ENCODE measurements around the gene CCDC97.
"Not testable (repeated sequence)": the region's sequence is repeated elsewhere in the genome, so short reads cannot be mapped to it uniquely, and the experiment has no call there.

Gene CCDC97

DNA sequence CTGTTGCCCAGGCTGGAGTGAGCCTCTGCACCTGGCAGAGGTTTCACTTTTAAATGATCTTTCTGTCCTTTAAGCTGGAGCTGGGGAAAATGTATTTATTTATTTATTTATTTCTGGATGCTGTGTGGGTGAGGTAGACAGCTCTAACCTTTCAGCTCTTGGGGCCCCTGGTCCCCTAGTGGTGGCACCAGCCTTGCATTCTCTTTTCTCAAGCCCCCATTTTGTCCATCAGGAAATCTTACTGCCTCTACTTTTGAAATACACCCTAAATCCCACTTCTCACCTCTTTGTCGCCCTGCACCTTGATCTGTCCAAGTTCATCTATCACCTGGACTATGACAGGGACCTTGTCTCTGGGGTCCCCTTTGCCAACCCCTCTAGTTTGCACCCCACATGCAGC lies 56.1 kb downstream of the CCDC97 start:
- DNase-seq = no peak

DNA sequence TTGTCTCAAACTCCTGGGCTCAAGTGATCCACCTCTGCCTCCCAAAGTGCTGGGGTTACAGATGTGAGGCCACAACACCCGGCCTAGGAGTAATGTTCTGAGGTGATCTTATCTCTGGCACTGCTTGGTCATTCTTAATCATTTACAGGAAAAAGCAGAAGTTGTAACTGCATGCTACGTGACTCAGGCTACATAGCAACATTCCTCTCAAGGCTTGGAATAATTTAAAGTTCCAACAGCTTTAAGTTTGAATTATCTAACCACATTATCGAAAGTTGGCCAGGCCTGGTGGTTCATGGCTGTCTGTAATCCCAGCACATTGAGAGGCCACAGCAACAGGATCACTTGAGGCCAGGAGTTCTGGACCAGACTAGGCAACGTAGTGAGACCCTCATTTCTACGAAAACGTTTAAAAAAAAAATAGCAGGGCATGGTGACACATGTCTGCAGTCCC lies 57.9 kb downstream of the CCDC97 start:
- no peak for DNase-seq

DNA sequence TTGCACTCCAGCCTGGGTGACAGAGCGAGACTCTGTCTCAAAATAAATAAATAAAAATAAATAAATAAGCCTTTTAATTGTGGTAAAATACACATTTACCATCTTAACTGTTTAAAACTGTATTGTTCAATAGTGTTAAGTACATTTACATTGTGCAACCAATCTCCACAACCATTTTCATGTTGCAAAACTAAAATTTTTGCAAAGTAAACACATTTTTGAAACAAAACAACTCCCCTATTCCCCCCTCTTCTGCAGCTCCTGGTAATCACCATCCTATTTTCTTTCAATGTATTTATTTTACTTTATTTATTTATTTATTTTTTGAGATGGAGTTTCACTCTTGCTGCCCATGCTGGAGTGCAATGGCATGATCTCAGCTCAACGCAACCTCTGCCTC lies 59.8 kb downstream of the CCDC97 start:
- no peak for DNase-seq

DNA sequence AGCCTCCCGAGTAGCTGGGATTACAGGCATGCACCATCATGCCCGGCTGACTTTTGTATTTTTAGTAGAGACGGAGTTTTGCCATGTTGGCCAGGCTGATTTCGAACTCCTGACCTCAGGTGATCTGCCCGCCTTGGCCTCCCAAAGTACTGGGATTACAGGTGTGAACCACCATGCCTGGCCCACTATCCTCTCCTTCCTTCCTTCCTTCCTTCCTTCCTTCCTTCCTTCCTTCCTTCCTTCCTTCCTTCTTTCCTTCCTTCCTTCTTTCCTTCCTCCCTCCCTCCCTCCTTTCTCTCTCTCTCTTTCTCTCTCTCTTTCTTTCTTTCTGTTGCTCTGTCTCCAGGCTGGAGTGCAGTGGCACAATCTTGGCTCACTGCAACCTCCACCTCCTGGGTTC lies 61.1 kb downstream of the CCDC97 start:
- not testable (repeated sequence) for DNase-seq

DNA sequence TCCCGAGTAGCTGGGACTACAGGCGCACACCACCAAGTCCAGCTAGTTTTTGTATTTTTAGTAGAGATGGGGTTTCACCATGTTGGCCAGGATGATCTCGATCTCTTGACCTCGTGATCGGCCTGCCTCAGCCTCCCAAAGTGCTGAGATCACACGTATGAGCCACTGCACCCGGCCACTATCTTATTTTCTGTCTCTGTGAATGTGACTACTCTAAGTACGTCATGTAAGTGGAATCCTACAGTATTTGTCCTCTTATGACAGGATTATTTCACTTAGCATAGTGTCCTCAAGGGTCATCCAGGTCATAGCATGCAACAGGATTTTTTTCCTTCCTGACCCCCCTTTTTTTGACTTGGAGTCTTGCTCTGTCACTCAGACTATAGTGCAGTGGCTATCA lies 61.6 kb downstream of the CCDC97 start:
- DNase-seq = no peak

DNA sequence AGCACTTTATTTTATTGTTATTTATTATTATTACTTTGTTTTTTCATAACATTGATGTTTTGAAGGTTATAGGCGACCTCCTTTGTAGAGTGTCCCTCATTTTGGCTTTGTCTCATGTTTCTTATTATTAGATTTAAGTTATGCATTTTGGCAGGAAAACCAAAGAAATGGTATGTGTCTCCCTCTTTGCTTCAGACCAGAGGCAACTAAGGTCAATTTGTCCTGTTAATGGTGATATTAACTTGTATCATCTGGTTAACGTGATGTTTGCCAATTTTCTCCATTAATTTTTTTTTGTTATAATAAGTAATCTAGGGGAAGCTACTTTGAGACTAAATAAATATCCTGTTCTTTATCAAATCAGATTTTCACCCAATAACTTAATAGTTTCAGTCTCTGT lies 62.5 kb downstream of the CCDC97 start:
- no peak for DNase-seq

DNA sequence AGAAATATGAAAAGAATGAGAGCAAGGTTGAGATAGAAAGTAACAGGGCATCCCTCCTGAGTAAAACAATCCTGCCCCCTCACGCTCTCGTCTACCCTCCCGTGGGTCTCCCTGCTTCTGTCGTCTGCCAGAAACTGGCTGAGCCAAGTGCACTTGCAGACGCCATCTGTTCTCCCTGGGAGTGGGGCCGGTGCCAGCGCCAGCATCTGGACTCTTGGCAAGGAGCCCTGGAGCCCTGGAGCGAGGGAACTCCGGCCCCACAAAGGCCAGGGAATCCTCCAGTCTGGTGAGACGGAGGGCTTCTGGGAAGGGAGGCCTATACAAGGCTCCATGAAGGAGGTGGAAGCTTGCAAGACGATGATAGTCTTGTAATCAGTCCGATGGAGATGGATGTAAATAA lies 64.0 kb downstream of the CCDC97 start:
- DNase-seq = peak in 1 of 2 experiments; percentile 66

Data from cerebellar nuclear complex (tissue), 1 donor.